HG03354 (cell line): ENCODE measurements around the gene MAP2K3.
A peak's percentile ranks its signal among the peaks of the same experiment; 100 is the strongest.
"Not testable (repeated sequence)": the region's sequence is repeated elsewhere in the genome, so short reads cannot be mapped to it uniquely, and the experiment has no call there.

Source experiments
- ATAC-seq: cut with Tn5 transposase; IDR thresholded peaks from one replicate; pipeline ENCODE4 v1.9.1; 2021; ENCODE audit warnings: mild to moderate bottlenecking; ENCODE audit not compliant: unreplicated experiment, poor library complexity, severe bottlenecking

Gene MAP2K3

GRCh38 chr17:21346107-21346506 is 61.6 kb downstream of the MAP2K3 start:
- not testable (repeated sequence) for ATAC-seq

GRCh38 chr17:21346651-21347250 is 62.2 kb downstream of the MAP2K3 start:
- not testable (repeated sequence) for ATAC-seq

GRCh38 chr17:21347660-21348059 is 63.1 kb downstream of the MAP2K3 start:
- ATAC-seq = not testable (repeated sequence)

- peak; percentile 77 for ATAC-seq
Observed at GRCh38 chr17:21348081-21348925, 63.8 kb downstream of the MAP2K3 start.

- ATAC-seq = not testable (repeated sequence)
Observed at GRCh38 chr17:21348926-21349261, 64.4 kb downstream of the MAP2K3 start.

- not testable (repeated sequence) for ATAC-seq
Observed at GRCh38 chr17:21349358-21350050, 65.0 kb downstream of the MAP2K3 start.

GRCh38 chr17:21350495-21350894 is 66.0 kb downstream of the MAP2K3 start:
- ATAC-seq = not testable (repeated sequence)

- no peak for ATAC-seq
Observed at GRCh38 chr17:21351366-21352065, 67.0 kb downstream of the MAP2K3 start.

GRCh38 chr17:21352221-21352980 is 67.9 kb downstream of the MAP2K3 start:
- ATAC-seq = no peak

- no peak for ATAC-seq
Observed at GRCh38 chr17:21352981-21353265, 68.4 kb downstream of the MAP2K3 start.

GRCh38 chr17:21353326-21354010 is 69.0 kb downstream of the MAP2K3 start:
- no peak for ATAC-seq

- ATAC-seq = no peak
Observed at GRCh38 chr17:21354796-21355385, 70.4 kb downstream of the MAP2K3 start.

GRCh38 chr17:21355586-21355985 is 71.1 kb downstream of the MAP2K3 start:
- no peak for ATAC-seq

- ATAC-seq = no peak
Observed at GRCh38 chr17:21356537-21357127, 72.1 kb downstream of the MAP2K3 start.

GRCh38 chr17:21357281-21357680 is 72.8 kb downstream of the MAP2K3 start:
- ATAC-seq = no peak

GRCh38 chr17:21357696-21358656 is 73.5 kb downstream of the MAP2K3 start:
- ATAC-seq = no peak
